ENCODE results near the gene KLC1.
A peak's percentile ranks its signal among the peaks of the same experiment; 100 is the strongest.

The KLC1 gene

GRCh38 chr14:103628684-103629502, at the start of gene KLC1:
Gene KLC1, plus strand, starts transcription at chr14:103629211. Its CDS starts 25,354 bp downstream, at chr14:103654565.
- peak within 1 kb of the TSS; percentile 96 for H3K27ac ChIP-seq (ENCODE audit: low read length)
- H3K36me3 ChIP-seq (ENCODE audit: control insufficient read depth in 1 of 2, insufficient read depth in 2 of 2, low read length in 2 of 2): peaks cover 0 to 10% of the 10 kb centered on the region in 2 donors
- peaks cover 11 to 52% of the 10 kb centered on the region in 2 donors for H3K4me1 ChIP-seq (ENCODE audit: control insufficient read depth in 1 of 2, insufficient read depth in 2 of 2, low read length in 2 of 2)

GRCh38 chr14:103581206-103581605, 47.8 kb upstream of the KLC1 start:
- H3K9me3 ChIP-seq (ENCODE audit: control insufficient read depth in 1 of 2, low read length in 2 of 2): no peaks in the 10 kb centered on the region
- H3K27ac ChIP-seq (ENCODE audit: low read length): no peak overlapping the region
- peaks cover 3 to 14% of the 10 kb centered on the region in 2 donors for H3K4me1 ChIP-seq (ENCODE audit: control insufficient read depth in 1 of 2, insufficient read depth in 2 of 2, low read length in 2 of 2)
- H3K4me3 ChIP-seq (ENCODE audit: low read depth in 1 of 2, low read length in 2 of 2): no peak overlapping the region
- H3K36me3 ChIP-seq (ENCODE audit: control insufficient read depth in 1 of 2, insufficient read depth in 2 of 2, low read length in 2 of 2): peaks cover 7 to 17% of the 10 kb centered on the region in 2 donors
- no peaks in the 10 kb centered on the region for H3K27me3 ChIP-seq (ENCODE audit: low read depth, low read length)

More at GRCh38 chr14:103628684-103629502, at the start of gene KLC1:
- Histone ChIP-seq H3K9me3 (ENCODE audit: control insufficient read depth in 1 of 2, low read length in 2 of 2) (no peaks in the 10 kb centered on the region), H3K27me3 (ENCODE audit: low read depth, low read length) (no peaks in the 10 kb centered on the region), H3K4me3 (ENCODE audit: low read depth in 1 of 2, low read length in 2 of 2) (peak within 1 kb of the TSS; percentile 78 to 89)

GRCh38 chr14:103581954-103582703, 46.9 kb upstream of the KLC1 start:
- H3K4me3 ChIP-seq (ENCODE audit: low read depth in 1 of 2, low read length in 2 of 2): no peak overlapping the region
- H3K27me3 ChIP-seq (ENCODE audit: low read depth, low read length): no peaks in the 10 kb centered on the region
- peaks cover 7 to 17% of the 10 kb centered on the region in 2 donors for H3K36me3 ChIP-seq (ENCODE audit: control insufficient read depth in 1 of 2, insufficient read depth in 2 of 2, low read length in 2 of 2)
- H3K9me3 ChIP-seq (ENCODE audit: control insufficient read depth in 1 of 2, low read length in 2 of 2): no peaks in the 10 kb centered on the region
- no peak overlapping the region for H3K27ac ChIP-seq (ENCODE audit: low read length)
- H3K4me1 ChIP-seq (ENCODE audit: control insufficient read depth in 1 of 2, insufficient read depth in 2 of 2, low read length in 2 of 2): peaks cover 0 to 4% of the 10 kb centered on the region in 2 donors

GRCh38 chr14:103584326-103584915, 44.6 kb upstream of the KLC1 start:
- H3K4me1 ChIP-seq (ENCODE audit: control insufficient read depth in 1 of 2, insufficient read depth in 2 of 2, low read length in 2 of 2): no peaks in the 10 kb centered on the region
- H3K27me3 ChIP-seq (ENCODE audit: low read depth, low read length): no peaks in the 10 kb centered on the region
- peaks cover 12 to 20% of the 10 kb centered on the region in 2 donors for H3K36me3 ChIP-seq (ENCODE audit: control insufficient read depth in 1 of 2, insufficient read depth in 2 of 2, low read length in 2 of 2)
- H3K9me3 ChIP-seq (ENCODE audit: control insufficient read depth in 1 of 2, low read length in 2 of 2): no peaks in the 10 kb centered on the region
- H3K4me3 ChIP-seq (ENCODE audit: low read depth in 1 of 2, low read length in 2 of 2): no peak overlapping the region
- no peak overlapping the region for H3K27ac ChIP-seq (ENCODE audit: low read length)

- no peaks in the 10 kb centered on the region for H3K9me3 ChIP-seq (ENCODE audit: control insufficient read depth in 1 of 2, low read length in 2 of 2)
- no peaks in the 10 kb centered on the region for H3K27me3 ChIP-seq (ENCODE audit: low read depth, low read length)
- H3K4me3 ChIP-seq (ENCODE audit: low read depth in 1 of 2, low read length in 2 of 2): no peak overlapping the region
- H3K4me1 ChIP-seq (ENCODE audit: control insufficient read depth in 1 of 2, insufficient read depth in 2 of 2, low read length in 2 of 2): peaks cover 4 to 14% of the 10 kb centered on the region in 2 donors
- no peak overlapping the region for H3K27ac ChIP-seq (ENCODE audit: low read length)
- peaks cover 9 to 18% of the 10 kb centered on the region in 2 donors for H3K36me3 ChIP-seq (ENCODE audit: control insufficient read depth in 1 of 2, insufficient read depth in 2 of 2, low read length in 2 of 2)
Observed at GRCh38 chr14:103593577-103593976, 35.4 kb upstream of the KLC1 start.

- Histone ChIP-seq H3K27ac (ENCODE audit: low read length) (no peak overlapping the region), H3K4me1 (ENCODE audit: control insufficient read depth in 1 of 2, insufficient read depth in 2 of 2, low read length in 2 of 2) (peaks cover 4 to 14% of the 10 kb centered on the region in 2 donors), H3K9me3 (ENCODE audit: control insufficient read depth in 1 of 2, low read length in 2 of 2) (no peaks in the 10 kb centered on the region), H3K36me3 (ENCODE audit: control insufficient read depth in 1 of 2, insufficient read depth in 2 of 2, low read length in 2 of 2) (peaks cover 5 to 13% of the 10 kb centered on the region in 2 donors), H3K4me3 (ENCODE audit: low read depth in 1 of 2, low read length in 2 of 2) (no peak overlapping the region), H3K27me3 (ENCODE audit: low read depth, low read length) (no peaks in the 10 kb centered on the region)
Observed at GRCh38 chr14:103594265-103594664, 34.7 kb upstream of the KLC1 start.

- Histone ChIP-seq H3K4me3 (ENCODE audit: low read depth in 1 of 2, low read length in 2 of 2) (no peak overlapping the region), H3K4me1 (ENCODE audit: control insufficient read depth in 1 of 2, insufficient read depth in 2 of 2, low read length in 2 of 2) (peaks cover 4 to 14% of the 10 kb centered on the region in 2 donors), H3K9me3 (ENCODE audit: control insufficient read depth in 1 of 2, low read length in 2 of 2) (no peaks in the 10 kb centered on the region), H3K27ac (ENCODE audit: low read length) (no peak overlapping the region), H3K36me3 (ENCODE audit: control insufficient read depth in 1 of 2, insufficient read depth in 2 of 2, low read length in 2 of 2) (no peaks in the 10 kb centered on the region), H3K27me3 (ENCODE audit: low read depth, low read length) (no peaks in the 10 kb centered on the region)
Observed at GRCh38 chr14:103597623-103598377, 31.2 kb upstream of the KLC1 start.

GRCh38 chr14:103600503-103600902, 28.5 kb upstream of the KLC1 start:
- Histone ChIP-seq H3K4me1 (ENCODE audit: control insufficient read depth in 1 of 2, insufficient read depth in 2 of 2, low read length in 2 of 2) (peaks cover 4 to 7% of the 10 kb centered on the region in 2 donors), H3K9me3 (ENCODE audit: control insufficient read depth in 1 of 2, low read length in 2 of 2) (no peaks in the 10 kb centered on the region), H3K36me3 (ENCODE audit: control insufficient read depth in 1 of 2, insufficient read depth in 2 of 2, low read length in 2 of 2) (no peaks in the 10 kb centered on the region), H3K27me3 (ENCODE audit: low read depth, low read length) (no peaks in the 10 kb centered on the region), H3K27ac (ENCODE audit: low read length) (no peak overlapping the region), H3K4me3 (ENCODE audit: low read depth in 1 of 2, low read length in 2 of 2) (no peak overlapping the region)

- H3K27me3 ChIP-seq (ENCODE audit: low read depth, low read length): no peaks in the 10 kb centered on the region
- H3K9me3 ChIP-seq (ENCODE audit: control insufficient read depth in 1 of 2, low read length in 2 of 2): no peaks in the 10 kb centered on the region
- H3K36me3 ChIP-seq (ENCODE audit: control insufficient read depth in 1 of 2, insufficient read depth in 2 of 2, low read length in 2 of 2): no peaks in the 10 kb centered on the region
- no peak overlapping the region for H3K27ac ChIP-seq (ENCODE audit: low read length)
- H3K4me1 ChIP-seq (ENCODE audit: control insufficient read depth in 1 of 2, insufficient read depth in 2 of 2, low read length in 2 of 2): peaks cover 0 to 19% of the 10 kb centered on the region in 2 donors
- no peak overlapping the region for H3K4me3 ChIP-seq (ENCODE audit: low read depth in 1 of 2, low read length in 2 of 2)
Observed at GRCh38 chr14:103604620-103605019, 24.4 kb upstream of the KLC1 start.

GRCh38 chr14:103606963-103607668, 21.9 kb upstream of the KLC1 start:
- no peaks in the 10 kb centered on the region for H3K36me3 ChIP-seq (ENCODE audit: control insufficient read depth in 1 of 2, insufficient read depth in 2 of 2, low read length in 2 of 2)
- peaks cover 0 to 19% of the 10 kb centered on the region in 2 donors for H3K4me1 ChIP-seq (ENCODE audit: control insufficient read depth in 1 of 2, insufficient read depth in 2 of 2, low read length in 2 of 2)
- H3K27ac ChIP-seq (ENCODE audit: low read length): no peak overlapping the region
- H3K9me3 ChIP-seq (ENCODE audit: control insufficient read depth in 1 of 2, low read length in 2 of 2): peaks cover 0 to 5% of the 10 kb centered on the region in 2 donors
- H3K27me3 ChIP-seq (ENCODE audit: low read depth, low read length): no peaks in the 10 kb centered on the region
- peak overlapping the region; percentile 47 to 50 for H3K4me3 ChIP-seq (ENCODE audit: low read depth in 1 of 2, low read length in 2 of 2)
